Lung (tissue), 12 donors: ENCODE measurements around the gene UBE2L6. TPM values are rescaled to one million over a fixed set of nuclear protein-coding genes. Genes with fewer than 3 reads are reported as not detected.
A peak's percentile ranks its signal among the peaks of the same experiment; 100 is the strongest.

Source experiments
- ATAC-seq: fragments of 200-7000 bp; cut with Tn5 transposase; one replicate; pipeline ENCODE4 v1.9.1; 2020; ENCODE audit warnings: moderate number of reproducible peaks; ENCODE audit not compliant: insufficient read depth, low FRiP score
- DNase-seq, 3 donors: peaks; one replicate each; pipeline ENCODE4 v3.0.0-alpha.2; 2013 to 2017
- H3K27ac ChIP-seq, 2 donors: one replicate each; pipeline ENCODE4 v1.5.1; 2013; ENCODE audit warnings: mild to moderate bottlenecking in 2 of 2, moderate library complexity in 2 of 2, control low read depth in 1 of 2, inconsistent platforms in 1 of 2, low read depth in 1 of 2, low read length in 1 of 2
- H3K27me3 ChIP-seq, 3 donors: one replicate each; pipeline ENCODE4 v1.5.1; 2013; ENCODE audit warnings: low read length in 2 of 3; ENCODE audit not compliant: control insufficient read depth in 3 of 3, insufficient read depth in 3 of 3
- H3K36me3 ChIP-seq, 4 donors: one replicate each; pipeline ENCODE4 v1.5.1; 2013; ENCODE audit warnings: low read length in 4 of 4, mild to moderate bottlenecking in 1 of 4, moderate library complexity in 1 of 4; ENCODE audit not compliant: control insufficient read depth in 4 of 4, insufficient read depth in 4 of 4
- H3K4me1 ChIP-seq, 5 donors: one replicate each; pipeline ENCODE4 v1.5.1; 2013; ENCODE audit warnings: low read length in 5 of 5, mild to moderate bottlenecking in 2 of 5, moderate library complexity in 1 of 5; ENCODE audit not compliant: control insufficient read depth in 5 of 5, insufficient read depth in 5 of 5
- H3K4me3 ChIP-seq: one replicate; pipeline ENCODE4 v1.5.1; 2013; ENCODE audit warnings: mild to moderate bottlenecking, control low read depth, moderate library complexity
- H3K9ac ChIP-seq, 2 donors: one replicate each; pipeline ENCODE4 v1.5.1; 2013; ENCODE audit warnings: low read length in 2 of 2, control low read depth in 1 of 2; ENCODE audit not compliant: insufficient read depth in 1 of 2
- H3K9me3 ChIP-seq, 4 donors: one replicate each; pipeline ENCODE4 v1.5.1; 2013; ENCODE audit warnings: low read length in 3 of 4, mild to moderate bottlenecking in 1 of 4, moderate library complexity in 1 of 4; ENCODE audit not compliant: control insufficient read depth in 4 of 4, insufficient read depth in 3 of 4
- CTCF ChIP-seq: IDR thresholded peaks from 2 replicates; pipeline ENCODE4 v1.5.1; 2012; ENCODE audit warnings: mild to moderate bottlenecking; ENCODE audit errors: control extremely low read depth, extremely low read depth
- WGBS, 2 donors: extraction: QIAGEN DNeasy Blood & Tissue Kit; methylation state at CpG; one replicate each; pipeline ENCODE4 v1.1.7; 2013; 5-methylcytosine and 5-hydroxymethylcytosine counted together
- polyA plus RNA-seq, 2 donors: library from polyadenylated mRNA; stranded (reverse); fragments of 200-250 nt; gene quantifications; one replicate each; pipeline ENCODE4 v1.2.1, GENCODE V29; 2013
- total RNA-seq, 2 donors: library from RNA; depleted of rRNA in 1 of 2; stranded (reverse); fragments of >200 nt in 1 of 2; gene quantifications; one replicate each; pipeline ENCODE4 v1.2.1, GENCODE V29; 2014 to 2021
- donor health status: control.
- donor health status: control.
- donor health status: Bipolar disorder and iron deficiency.
- donor health status: healthy.
- donor health status: DM: yes; HTN: yes; CAD: no.

The UBE2L6 gene
- total and polyA plus RNA-seq, 4 donors, result 38.9 to 129 (median 71.0) TPM

GRCh38 chr11:57614234-57614772 lies 46.8 kb upstream of the UBE2L6 start:
- 82 to 93% methylated on average over 10 of the region's 10 CpGs for WGBS, 2 donors
- Histone ChIP-seq H3K27me3 (no peaks in the 10 kb centered on the region), H3K9me3 (peaks cover 0 to 2% (median under 1%) of the 10 kb centered on the region in 4 donors), H3K36me3 (peaks cover 6 to 40% (median 30%) of the 10 kb centered on the region in 4 donors), H3K9ac (no peak overlapping the region), H3K27ac (no peak overlapping the region), H3K4me1 (no peaks in the 10 kb centered on the region), H3K4me3 (no peak overlapping the region)
- no peak for ATAC-seq
- no peak for TF ChIP-seq CTCF
- no peak for DNase-seq

- Histone ChIP-seq H3K36me3 (peaks cover 12 to 52% (median 39%) of the 10 kb centered on the region in 4 donors), H3K27ac (no peak overlapping the region), H3K9me3 (no peaks in the 10 kb centered on the region), H3K27me3 (no peaks in the 10 kb centered on the region), H3K4me1 (peaks cover 0 to 4% (median 0%) of the 10 kb centered on the region in 5 donors), H3K9ac (no peak overlapping the region), H3K4me3 (no peak overlapping the region)
- ATAC-seq (no peak), DNase-seq (no peak)
- 92 to 93% methylated on average over 4 of the region's 4 CpGs for WGBS, 2 donors
- no peak for TF ChIP-seq CTCF
Measured at GRCh38 chr11:57610170-57610569, 42.7 kb upstream of the UBE2L6 start.

GRCh38 chr11:57605028-57605420 lies 37.6 kb upstream of the UBE2L6 start:
- Histone ChIP-seq H3K27ac (no peak overlapping the region), H3K27me3 (no peaks in the 10 kb centered on the region), H3K9ac (no peak overlapping the region), H3K4me3 (no peak overlapping the region), H3K9me3 (no peaks in the 10 kb centered on the region), H3K36me3 (peaks cover 6 to 24% (median 16%) of the 10 kb centered on the region in 4 donors), H3K4me1 (peaks cover 0 to 18% (median 0%) of the 10 kb centered on the region in 5 donors)
- ATAC-seq (no peak), DNase-seq (peak; percentile 58 to 80 (median 74))
- TF ChIP-seq CTCF, result no peak
- 89 to 95% methylated on average over 5 of the region's 5 CpGs for WGBS, 2 donors
